GM19463 (cell line): ENCODE measurements around the gene CENPE.
A peak's percentile ranks its signal among the peaks of the same experiment; 100 is the strongest.
"Not testable (repeated sequence)": the region's sequence is repeated elsewhere in the genome, so short reads cannot be mapped to it uniquely, and the experiment has no call there.

ENCODE experiments used
- ATAC-seq: cut with Tn5 transposase; IDR thresholded peaks from one replicate; pipeline ENCODE4 v1.9.1; 2021; ENCODE audit warnings: mild to moderate bottlenecking, moderate library complexity; ENCODE audit not compliant: unreplicated experiment

Gene CENPE

GRCh38 chr4:103198111-103198765 is at the start of gene CENPE:
TSS of gene CENPE (minus strand) at chr4:103198343. CDS start at chr4:103198319, 24 bp downstream.
- peak; percentile 93 for ATAC-seq

GRCh38 chr4:103244251-103244650 is 46.1 kb upstream of the CENPE start:
- ATAC-seq: no peak

GRCh38 chr4:103230938-103231337 is 32.8 kb upstream of the CENPE start:
- ATAC-seq: not testable (repeated sequence)

- ATAC-seq: not testable (repeated sequence)
Measured at GRCh38 chr4:103223556-103223955, 25.4 kb upstream of the CENPE start.

GRCh38 chr4:103207673-103208072 is 9.5 kb upstream of the CENPE start:
- no peak for ATAC-seq

DNA sequence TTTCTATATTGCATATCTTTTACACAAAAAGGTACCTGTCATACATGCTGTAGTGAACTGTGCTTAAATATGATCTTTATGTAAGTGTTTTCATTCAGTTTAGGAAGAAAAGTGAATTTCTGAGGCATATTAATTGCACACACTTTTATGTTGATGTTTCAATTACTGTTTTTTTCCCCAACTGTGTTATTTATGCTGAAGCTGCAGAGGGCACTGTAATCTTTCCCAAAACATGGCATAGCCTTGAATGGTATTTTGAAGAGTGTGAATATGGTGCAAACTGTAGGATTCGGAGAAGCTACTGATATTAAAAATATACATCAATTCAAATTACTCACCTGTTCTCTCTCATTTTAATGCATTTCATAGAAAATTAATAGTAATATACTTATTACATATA is 6.0 kb upstream of the CENPE start:
- ATAC-seq: no peak

- ATAC-seq: no peak
Measured at GRCh38 chr4:103201724-103202123, 3.6 kb upstream of the CENPE start.

DNA sequence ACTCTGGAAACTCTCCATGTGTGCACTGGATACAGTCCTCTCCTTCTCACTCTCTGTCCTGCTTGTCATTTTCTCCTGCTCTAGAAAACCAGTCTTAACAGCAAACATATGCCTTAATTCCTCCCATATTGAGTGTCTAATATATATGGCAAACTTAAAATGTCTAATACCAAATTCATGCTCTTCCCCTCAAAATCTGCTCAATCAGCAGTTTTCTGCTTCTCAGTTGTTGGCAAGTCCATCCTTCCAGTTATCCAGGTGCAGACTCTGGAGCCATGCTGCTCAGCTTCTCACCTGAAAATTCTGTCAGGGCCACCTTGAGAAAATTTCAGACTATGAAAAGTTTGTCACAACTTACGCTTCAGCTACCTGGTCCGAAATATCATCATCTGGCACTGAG is 3.1 kb upstream of the CENPE start:
- no peak for ATAC-seq

DNA sequence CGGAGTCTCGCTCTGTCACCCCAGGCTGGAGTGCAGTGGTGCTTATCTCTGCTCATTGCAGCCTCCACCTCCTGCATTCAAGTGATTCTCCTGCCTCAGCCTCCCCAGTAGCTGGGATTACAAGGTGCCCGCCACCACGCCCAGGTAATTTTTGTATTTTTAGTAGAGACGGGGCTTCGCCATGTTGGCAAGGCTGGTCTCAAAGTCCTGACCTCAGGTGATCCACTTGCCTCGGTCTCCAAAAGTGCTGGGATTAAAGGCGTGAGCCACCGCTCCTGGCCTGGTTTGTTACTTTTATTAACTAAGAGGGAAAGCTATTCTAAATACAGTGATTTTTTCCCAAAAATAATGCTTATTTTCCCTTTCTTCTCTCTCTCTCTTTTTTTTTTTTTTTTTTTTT is 866 bp upstream of the CENPE start:
- ATAC-seq: no peak

DNA sequence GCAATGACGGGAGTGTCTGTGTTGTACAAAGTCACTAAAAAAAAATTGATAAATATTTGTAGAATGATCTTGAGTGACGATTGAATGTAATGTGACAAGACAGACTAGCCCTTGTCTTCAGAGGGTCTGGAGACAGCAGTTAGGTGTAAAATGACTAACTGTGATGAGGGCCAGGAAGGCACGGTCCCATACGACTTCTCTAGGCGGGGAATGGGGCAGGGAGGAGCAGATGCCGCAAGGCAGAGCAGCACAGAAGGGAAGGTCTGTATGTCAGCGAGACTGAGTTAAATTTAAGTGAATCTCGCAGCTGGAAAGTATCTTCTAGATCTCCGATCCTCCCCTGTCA is 405 bp downstream of the CENPE start:
- peak; percentile 38 for ATAC-seq

DNA sequence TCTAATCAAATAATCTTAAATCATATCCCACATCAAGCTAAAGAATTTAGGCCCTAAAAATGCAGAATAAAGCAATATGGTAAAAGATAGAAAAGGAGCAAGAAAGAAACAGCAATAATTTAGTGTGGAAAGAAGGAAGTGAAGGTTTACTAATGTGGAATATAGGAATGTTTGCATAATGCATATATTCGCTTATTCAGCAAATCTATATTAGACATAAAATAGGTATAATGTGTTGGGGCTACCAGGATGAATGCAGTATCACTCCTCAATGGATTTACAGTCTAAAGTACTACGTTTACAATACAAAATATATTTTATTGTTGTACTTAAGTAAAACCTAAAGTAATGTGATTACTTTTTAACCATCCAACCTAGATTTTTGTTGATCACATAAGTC is 4.7 kb downstream of the CENPE start:
- ATAC-seq: no peak

DNA sequence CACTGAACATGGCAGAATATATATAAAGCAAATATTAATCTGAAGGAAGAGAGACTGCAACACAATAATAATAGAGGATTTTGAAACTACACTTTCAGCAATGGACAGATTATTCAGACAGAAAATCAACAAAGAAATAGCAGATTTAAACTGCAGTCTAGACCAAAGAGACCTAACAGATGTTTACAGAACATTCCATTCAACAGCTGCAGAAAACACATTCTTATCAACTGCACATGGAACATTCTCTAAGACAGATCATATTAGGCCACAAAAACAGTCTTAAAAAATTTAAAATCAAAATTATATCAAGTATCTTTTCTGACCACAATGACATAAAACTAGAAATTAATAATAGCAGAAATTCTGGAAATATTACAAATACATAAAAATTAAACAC is 27.1 kb downstream of the CENPE start:
- no peak for ATAC-seq

- ATAC-seq: not testable (repeated sequence)
Measured at GRCh38 chr4:103169750-103170149, 28.4 kb downstream of the CENPE start.

DNA sequence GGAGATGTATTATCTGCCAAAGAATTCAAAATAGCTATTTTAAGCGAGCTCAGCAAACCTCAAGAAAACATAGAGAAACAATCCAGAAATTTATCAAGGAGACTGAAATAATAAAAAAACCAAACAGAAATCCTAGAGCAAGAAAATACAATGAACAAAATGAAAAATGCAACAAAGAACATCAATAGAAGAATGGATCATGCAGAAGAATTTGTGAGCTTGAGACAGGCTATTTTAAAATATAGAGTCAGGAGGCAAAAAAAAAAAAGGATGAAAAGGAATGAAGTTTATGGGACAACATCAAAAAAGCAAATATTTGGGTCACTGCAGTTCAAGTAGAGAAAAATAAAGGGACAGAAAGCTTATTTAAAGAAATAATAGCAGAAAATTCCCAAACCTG is 29.1 kb downstream of the CENPE start:
- ATAC-seq: no peak

- no peak for ATAC-seq
Measured at GRCh38 chr4:103162176-103162575, 36.0 kb downstream of the CENPE start.

DNA sequence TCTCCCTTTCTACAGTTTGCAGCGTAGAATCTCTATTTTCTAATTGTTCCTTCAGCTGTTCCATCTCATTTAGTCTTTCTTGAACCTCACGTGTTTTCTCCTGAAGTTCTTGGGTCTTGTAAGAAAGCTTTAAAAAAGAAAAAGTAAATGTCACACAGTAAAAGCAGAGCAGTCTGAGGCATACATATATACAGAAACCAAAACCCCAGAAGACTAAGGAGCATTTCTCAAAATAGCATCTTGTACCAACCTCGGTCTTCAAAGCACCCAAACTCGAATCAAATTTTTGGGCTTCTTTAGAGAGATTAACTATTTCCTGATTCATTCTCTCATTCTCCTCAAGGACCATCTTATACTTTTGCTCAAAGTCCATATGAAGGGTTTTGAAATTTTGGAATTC is 39.4 kb downstream of the CENPE start:
- no peak for ATAC-seq

DNA sequence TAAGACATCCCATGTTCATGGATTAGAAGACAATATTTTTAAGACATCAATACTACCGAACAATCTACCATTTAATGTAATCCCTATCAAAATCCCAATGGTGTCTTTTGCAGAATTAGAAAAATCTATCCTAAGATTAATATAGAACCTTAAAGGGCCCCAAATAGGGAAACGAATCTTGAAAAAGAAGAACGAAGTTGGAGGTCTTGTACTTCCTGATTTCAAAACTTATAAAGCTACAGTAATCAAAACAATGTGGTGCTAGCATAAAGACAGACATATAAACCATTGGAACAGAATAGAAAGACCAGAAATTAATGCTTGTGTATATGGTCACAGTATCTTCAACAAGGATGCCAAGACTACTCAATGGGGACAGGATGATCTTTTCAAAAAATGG is 42.0 kb downstream of the CENPE start:
- ATAC-seq: no peak

DNA sequence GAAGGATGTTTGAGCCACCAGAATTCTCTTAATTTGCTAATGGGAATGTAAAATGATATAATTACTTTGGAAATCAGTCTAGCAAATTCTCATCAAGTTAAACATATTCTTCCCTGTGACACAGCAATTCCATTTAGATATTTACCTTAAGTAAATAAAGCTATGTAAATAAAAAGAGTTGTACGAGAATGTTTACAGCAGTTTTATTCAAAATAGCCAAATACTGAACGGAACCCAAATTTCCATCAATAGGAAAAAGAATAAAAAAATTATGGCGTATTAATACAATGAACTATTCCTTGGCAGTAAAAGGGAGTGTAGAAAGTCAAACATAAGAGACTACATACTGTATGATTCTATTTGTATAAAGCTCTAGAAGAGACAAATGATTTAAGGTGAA is 45.8 kb downstream of the CENPE start:
- ATAC-seq: no peak

- ATAC-seq: no peak
Measured at GRCh38 chr4:103150677-103151076, 47.5 kb downstream of the CENPE start.

DNA sequence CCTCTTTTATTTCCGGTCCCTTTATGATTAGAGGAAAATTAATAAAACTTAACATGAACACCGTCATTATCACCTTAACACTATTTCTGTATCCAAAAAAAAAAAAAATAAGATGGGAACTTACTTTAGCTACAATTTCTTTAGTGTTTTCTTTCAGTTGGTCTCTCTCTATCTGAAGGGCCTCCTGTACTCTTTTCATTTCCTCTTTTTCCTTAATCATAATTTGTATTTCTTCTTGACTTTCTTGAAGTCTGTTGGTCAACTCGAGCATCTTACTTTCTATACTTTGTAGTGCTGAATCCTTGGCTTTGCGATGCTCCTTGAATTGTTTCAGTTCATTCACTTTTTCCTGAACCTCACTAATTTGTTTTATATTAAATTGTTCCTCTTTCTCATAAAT is 53.2 kb downstream of the CENPE start:
- ATAC-seq: no peak

- no peak for ATAC-seq
Measured at GRCh38 chr4:103137446-103137827, 60.7 kb downstream of the CENPE start.

DNA sequence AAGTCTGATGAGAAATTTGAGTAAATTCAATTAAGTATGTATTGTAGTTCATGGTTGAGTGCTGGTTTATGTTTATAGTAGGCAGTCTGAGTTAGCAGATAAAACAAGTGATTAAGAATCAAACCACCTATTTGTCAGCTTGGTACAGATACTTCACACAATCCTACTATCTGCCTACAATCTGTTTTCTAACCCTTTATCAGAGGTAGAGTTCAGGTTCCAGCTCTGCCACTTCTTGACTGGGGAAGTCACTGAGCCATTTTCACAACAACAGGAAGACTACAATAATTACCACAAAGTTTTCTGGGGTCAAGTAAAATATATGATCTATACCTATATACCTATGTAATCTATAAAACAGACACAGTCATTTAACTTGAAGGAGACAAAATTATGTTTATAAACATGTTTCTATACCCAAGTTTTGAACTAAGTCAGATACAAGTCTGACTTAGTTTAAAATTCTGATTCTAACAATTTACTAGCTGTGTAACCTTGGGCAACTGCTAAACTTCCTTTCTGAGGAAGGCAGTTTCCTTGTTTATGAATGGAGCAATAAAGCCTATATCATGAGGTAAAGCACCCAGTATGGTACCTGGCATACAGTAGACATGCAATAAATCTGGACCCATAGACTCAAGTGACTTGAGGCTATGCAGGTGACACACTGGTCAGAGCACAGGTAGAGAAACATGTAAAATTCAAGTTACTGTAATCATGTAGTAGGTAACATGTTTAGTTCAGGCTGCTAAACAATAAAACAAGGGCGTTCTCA is 61.3 kb downstream of the CENPE start:
- ATAC-seq: no peak

DNA sequence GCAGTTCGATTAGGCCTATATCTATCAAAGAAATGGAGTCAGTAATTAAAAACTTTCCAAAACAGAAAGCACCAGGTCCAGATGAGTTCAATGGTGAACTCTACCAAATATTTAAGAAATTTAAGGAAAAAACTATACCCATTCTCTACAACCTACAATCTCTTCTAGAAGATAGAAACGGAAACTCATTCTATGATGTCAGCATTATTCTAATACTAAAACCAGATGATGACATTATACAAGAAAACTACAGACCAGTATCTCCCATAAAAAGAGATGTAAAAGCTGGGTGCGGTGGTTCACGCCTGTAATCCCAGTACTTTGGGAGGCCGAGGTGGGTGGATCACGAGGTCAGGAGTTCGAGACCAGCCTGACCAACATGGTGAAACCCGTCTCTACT is 69.0 kb downstream of the CENPE start:
- no peak for ATAC-seq
